ENCODE measurements around the gene TNFSF12. TPM values are rescaled to one million over a fixed set of nuclear protein-coding genes. Genes with fewer than 3 reads are reported as not detected.

TNFSF12 gene
- total RNA-seq, 1 experiment from 2014 or later: not detected

- H3K36me3 ChIP-seq (ENCODE audit: control insufficient read depth, insufficient read depth, low read length): no peaks in the 10 kb centered on the region; the same call in none of the 2 replicates
- Mint-ChIP-seq H3K36me3 (ENCODE audit: insufficient read depth, unreplicated experiment) (peaks cover 76% of the 10 kb centered on the region), H3K4me3 (ENCODE audit: unreplicated experiment) (no peak overlapping the region), H3K27me3 (ENCODE audit: insufficient read depth, unreplicated experiment) (no peaks in the 10 kb centered on the region), H3K4me1 (ENCODE audit: low read depth, unreplicated experiment) (no peaks in the 10 kb centered on the region), H3K27ac (ENCODE audit: unreplicated experiment) (no peak overlapping the region), H3K9me3 (ENCODE audit: unreplicated experiment) (no peaks in the 10 kb centered on the region)
- intact Hi-C loops (cut with micrococcal nuclease; ENCODE audit: unreplicated experiment): no loop called here
- no peak overlapping the region for H3K4me3 ChIP-seq (ENCODE audit: low read depth, low read length)
- no TSS peak for BruUV-seq (replicated peaks)
- no peak for TF ChIP-seq CTCF (IDR thresholded peaks at IDR 0.05; ENCODE audit: insufficient read depth in 1 of 2, low read depth in 1 of 2, low read length in 1 of 2, severe bottlenecking in 1 of 2, unreplicated experiment in 1 of 2)
- CTCF ChIA-PET: interaction anchor here (1.3 kb wide), 1 partner anchor 62 kb away, joined by 8 read pairs; the partner anchor contains the start of gene FGF11
- no peak for DNase-seq
- POLR2A ChIA-PET: no interaction called here
- no peaks in the 10 kb centered on the region for H3K27me3 ChIP-seq (replicated peaks; ENCODE audit: control insufficient read depth, insufficient read depth, low read length)
- H3K9me3 ChIP-seq: no peaks in the 10 kb centered on the region
- H3K4me1 ChIP-seq: no peaks in the 10 kb centered on the region
Observed at GRCh38 chr17:7502171-7502847, 46.5 kb upstream of the TNFSF12 start.

GRCh38 chr17:7502987-7503386 lies 45.9 kb upstream of the TNFSF12 start:
- POLR2A ChIA-PET: no interaction called here
- Histone ChIP-seq H3K36me3 (ENCODE audit: control insufficient read depth, insufficient read depth, low read length) (no peaks in the 10 kb centered on the region; the same call in none of the 2 replicates), H3K4me3 (ENCODE audit: low read depth, low read length) (no peak overlapping the region), H3K4me1 (no peaks in the 10 kb centered on the region), H3K27me3 (replicated peaks; ENCODE audit: control insufficient read depth, insufficient read depth, low read length) (no peaks in the 10 kb centered on the region), H3K9me3 (no peaks in the 10 kb centered on the region)
- Mint-ChIP-seq H3K4me1 (ENCODE audit: low read depth, unreplicated experiment) (no peaks in the 10 kb centered on the region), H3K27me3 (ENCODE audit: insufficient read depth, unreplicated experiment) (no peaks in the 10 kb centered on the region), H3K4me3 (ENCODE audit: unreplicated experiment) (no peak overlapping the region), H3K9me3 (ENCODE audit: unreplicated experiment) (no peaks in the 10 kb centered on the region), H3K27ac (ENCODE audit: unreplicated experiment) (no peak overlapping the region), H3K36me3 (ENCODE audit: insufficient read depth, unreplicated experiment) (peaks cover 78% of the 10 kb centered on the region)
- peak in 1 of 2 experiments; percentile 20 for DNase-seq
- no TSS peak for BruUV-seq (replicated peaks)
- CTCF ChIA-PET: interaction anchor here (1.3 kb wide), 1 partner anchor 63 kb away, joined by 8 read pairs; the partner anchor contains the start of gene FGF11
- intact Hi-C loops (cut with micrococcal nuclease; ENCODE audit: unreplicated experiment): no loop called here
- peak in 1 of 2 experiments; percentile 12 for TF ChIP-seq CTCF (IDR thresholded peaks at IDR 0.05; ENCODE audit: insufficient read depth in 1 of 2, low read depth in 1 of 2, low read length in 1 of 2, severe bottlenecking in 1 of 2, unreplicated experiment in 1 of 2)

GRCh38 chr17:7503521-7503920 lies 45.3 kb upstream of the TNFSF12 start:
- ChIA-PET POLR2A (no interaction called here), CTCF (no interaction called here)
- Mint-ChIP-seq H3K4me1 (ENCODE audit: low read depth, unreplicated experiment) (no peaks in the 10 kb centered on the region), H3K27ac (ENCODE audit: unreplicated experiment) (no peak overlapping the region), H3K4me3 (ENCODE audit: unreplicated experiment) (no peak overlapping the region), H3K9me3 (ENCODE audit: unreplicated experiment) (no peaks in the 10 kb centered on the region), H3K27me3 (ENCODE audit: insufficient read depth, unreplicated experiment) (no peaks in the 10 kb centered on the region), H3K36me3 (ENCODE audit: insufficient read depth, unreplicated experiment) (peaks cover 79% of the 10 kb centered on the region)
- no peak for DNase-seq
- intact Hi-C loops (cut with micrococcal nuclease; ENCODE audit: unreplicated experiment): no loop called here
- Histone ChIP-seq H3K9me3 (no peaks in the 10 kb centered on the region), H3K4me1 (no peaks in the 10 kb centered on the region), H3K27me3 (replicated peaks; ENCODE audit: control insufficient read depth, insufficient read depth, low read length) (no peaks in the 10 kb centered on the region), H3K4me3 (ENCODE audit: low read depth, low read length) (no peak overlapping the region), H3K36me3 (ENCODE audit: control insufficient read depth, insufficient read depth, low read length) (no peaks in the 10 kb centered on the region; the same call in none of the 2 replicates)
- no peak for TF ChIP-seq CTCF (IDR thresholded peaks at IDR 0.05; ENCODE audit: insufficient read depth in 1 of 2, low read depth in 1 of 2, low read length in 1 of 2, severe bottlenecking in 1 of 2, unreplicated experiment in 1 of 2)
- no TSS peak for BruUV-seq (replicated peaks)

All from Caco-2 (cell line).